GM23248 (cell line): ENCODE data around the gene TAC3. TPM values are rescaled to one million over a fixed set of nuclear protein-coding genes. Genes with fewer than 3 reads are reported as not detected.

Experiments used
- DNase-seq: peaks from one replicate; pipeline ENCODE4 v3.0.0-alpha.2; 2015
- H2AFZ ChIP-seq: fragments of 200-600 bp; sonication (generic); 2 replicates; pipeline ENCODE4 v1.6.1; 2016; ENCODE audit warnings: antibody characterized with exemption
- H3F3A ChIP-seq: fragments of 200-600 bp; sonication (generic); 2 replicates; pipeline ENCODE4 v1.6.1; 2016; ENCODE audit warnings: mild to moderate bottlenecking, antibody characterized with exemption, mixed run types; ENCODE audit not compliant: insufficient read depth
- H3K27ac ChIP-seq: fragments of 200-600 bp; sonication (generic); 2 replicates; pipeline ENCODE4 v1.5.1; 2016; ENCODE audit warnings: mild to moderate bottlenecking
- H3K27me3 ChIP-seq: fragments of 200-600 bp; sonication (generic); replicated peaks from 2 replicates; pipeline ENCODE4 v1.6.1; 2016; ENCODE audit warnings: mild to moderate bottlenecking; ENCODE audit not compliant: insufficient read depth
- H3K36me3 ChIP-seq: fragments of 200-600 bp; sonication (generic); 2 replicates; pipeline ENCODE4 v1.6.1; 2016; ENCODE audit warnings: low read depth, mild to moderate bottlenecking
- H3K4me1 ChIP-seq: fragments of 200-600 bp; sonication (generic); 2 replicates; pipeline ENCODE4 v1.6.1; 2016; ENCODE audit warnings: mild to moderate bottlenecking; ENCODE audit not compliant: insufficient read depth
- H3K4me2 ChIP-seq: fragments of 200-600 bp; sonication (generic); one replicate; pipeline ENCODE4 v1.6.1; 2016; ENCODE audit warnings: mild to moderate bottlenecking; ENCODE audit not compliant: unreplicated experiment
- H3K4me3 ChIP-seq: fragments of 200-600 bp; sonication (generic); 2 replicates; pipeline ENCODE4 v1.5.1; 2016; ENCODE audit warnings: mild to moderate bottlenecking
- H3K79me2 ChIP-seq: fragments of 200-600 bp; sonication (generic); 2 replicates; pipeline ENCODE4 v1.6.1; 2016; ENCODE audit warnings: mild to moderate bottlenecking; ENCODE audit not compliant: insufficient read depth
- H3K9ac ChIP-seq: fragments of 200-600 bp; sonication (generic); 2 replicates; pipeline ENCODE4 v1.6.1; 2016; ENCODE audit warnings: mild to moderate bottlenecking
- H3K9me2 ChIP-seq: fragments of 200-600 bp; sonication (generic); 2 replicates; pipeline ENCODE4 v1.6.1; 2016; ENCODE audit warnings: mixed run types, mild to moderate bottlenecking, moderate library complexity; ENCODE audit not compliant: insufficient read depth
- H3K9me3 ChIP-seq: fragments of 200-600 bp; sonication (generic); one replicate; pipeline ENCODE4 v1.6.1; 2017; ENCODE audit warnings: low read depth
- H4K20me1 ChIP-seq: fragments of 200-600 bp; sonication (generic); 2 replicates; pipeline ENCODE4 v1.6.0; 2016; ENCODE audit not compliant: insufficient read depth
- EZH2 ChIP-seq: fragments of 200-600 bp; sonication (generic); IDR thresholded peaks from 2 replicates; pipeline ENCODE4 v1.6.1; 2018; ENCODE audit warnings: antibody characterized with exemption, mild to moderate bottlenecking; ENCODE audit not compliant: insufficient read depth, poor library complexity, severe bottlenecking
- EZH2phosphoT487 ChIP-seq: fragments of 200-600 bp; sonication (generic); IDR thresholded peaks from 2 replicates; pipeline ENCODE4 v1.6.1; 2018; ENCODE audit warnings: antibody characterized with exemption, moderate library complexity, mild to moderate bottlenecking, low read depth; ENCODE audit not compliant: insufficient read depth
- WGBS, 2 experiments: methylation state at CpG; one replicate each; pipeline ENCODE4 v1.1.6; 2015 to 2017; ENCODE audit warnings: low lambda C conversion rate in 2 of 2, low coverage in 1 of 2; ENCODE audit errors: missing lambda C conversion rate in 2 of 2; 5-methylcytosine and 5-hydroxymethylcytosine counted together
- in situ Hi-C: fragments of 300-500 bp; cut with MboI; formaldehyde crosslinking; loops from 2 replicates; pipeline ENCODE4 v1.15.0; 2020
- polyA plus RNA-seq: library from polyadenylated mRNA; unstranded; fragments of >200 nt; fragmentation: Nextera tagmentation; extraction: Ambion mirVana; gene quantifications from 2 replicates; pipeline ENCODE4 v1.2.1, GENCODE V29; 2016
- total RNA-seq: library from RNA; depleted of rRNA; stranded (reverse); fragments of >200 nt; shearing (Covaris generic); gene quantifications from 2 replicates; pipeline ENCODE4 v1.2.3, GENCODE V29; 2014

TAC3 gene
- total and polyA plus RNA-seq, 2 experiments from 2014 or later: not detected

DNA sequence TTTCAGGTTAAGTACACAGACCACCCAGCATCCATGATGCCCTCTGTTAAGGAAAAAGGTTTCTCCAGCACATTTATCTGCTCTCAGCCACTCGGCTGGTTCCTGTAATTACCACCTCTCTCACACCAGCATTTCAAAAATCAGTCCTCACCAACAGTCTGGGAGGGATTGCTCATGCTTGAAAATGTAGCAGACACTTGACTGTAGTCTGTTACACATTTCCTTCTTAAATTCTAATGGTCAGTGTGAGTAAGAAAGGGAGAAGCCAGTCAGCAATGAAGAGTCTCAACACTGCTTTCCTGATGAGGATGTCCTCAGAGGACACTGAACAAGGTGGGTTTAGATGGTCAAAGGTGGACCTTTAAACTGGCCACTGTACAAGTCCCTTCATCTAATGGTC, 15.9 kb downstream of the TAC3 start:
- Histone ChIP-seq H3K9me2 (no peaks in the 10 kb centered on the region), H2AFZ (no peak overlapping the region), H3K27ac (no peak overlapping the region), H3F3A (peaks cover 22% of the 10 kb centered on the region; the same call in 1 of the 2 replicates), H3K4me3 (no peak overlapping the region), H3K27me3 (no peaks in the 10 kb centered on the region), H3K36me3 (peaks cover 8% of the 10 kb centered on the region; the same call in 1 of the 2 replicates), H3K9ac (no peak overlapping the region), H4K20me1 (no peaks in the 10 kb centered on the region; the same call in 1 of the 2 replicates), H3K9me3 (no peaks in the 10 kb centered on the region), H3K4me2 (no peak overlapping the region), H3K4me1 (peaks cover 17% of the 10 kb centered on the region), H3K79me2 (peaks cover 57% of the 10 kb centered on the region)
- peak; percentile 67 for DNase-seq
- in situ Hi-C loops: no loop called here
- WGBS, 2 experiments: 26 to 35% methylated on average over 1 of the region's 1 CpG
- no peak for TF ChIP-seq EZH2phosphoT487
- no peak for TF ChIP-seq EZH2

DNA sequence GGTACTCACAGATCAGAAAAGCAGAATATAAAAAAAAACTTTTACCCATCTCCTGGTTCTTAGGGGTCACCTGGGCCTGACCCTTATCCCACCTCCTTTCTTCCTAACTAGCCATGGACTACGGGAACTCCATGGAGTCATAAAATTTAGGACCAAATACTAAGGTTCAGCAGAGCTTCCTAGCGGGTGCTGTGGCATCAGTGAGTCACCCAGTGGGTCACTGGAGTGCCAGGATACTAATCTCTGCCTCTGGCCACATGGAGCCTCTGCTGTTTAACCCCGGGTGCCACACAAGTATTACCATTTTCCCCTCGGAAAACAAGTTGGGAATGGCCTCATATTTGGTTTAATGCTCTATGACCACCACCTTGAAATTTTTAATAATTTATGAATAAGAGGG, 16.9 kb downstream of the TAC3 start:
- Histone ChIP-seq H3F3A (peaks cover 22% of the 10 kb centered on the region; the same call in 1 of the 2 replicates), H3K36me3 (peaks cover 8% of the 10 kb centered on the region; the same call in 1 of the 2 replicates), H4K20me1 (no peaks in the 10 kb centered on the region; the same call in 1 of the 2 replicates), H3K4me3 (no peak overlapping the region), H3K9ac (no peak overlapping the region), H3K27me3 (no peaks in the 10 kb centered on the region), H3K27ac (no peak overlapping the region), H3K9me2 (no peaks in the 10 kb centered on the region), H3K4me2 (no peak overlapping the region), H3K9me3 (no peaks in the 10 kb centered on the region), H3K79me2 (peaks cover 48% of the 10 kb centered on the region), H2AFZ (no peak overlapping the region), H3K4me1 (peaks cover 11% of the 10 kb centered on the region)
- WGBS, 2 experiments: 81 to 85% methylated on average over 4 of the region's 4 CpGs
- in situ Hi-C loops: no loop called here
- TF ChIP-seq EZH2phosphoT487 (no peak), EZH2 (no peak)
- DNase-seq: peak; percentile 55

DNA sequence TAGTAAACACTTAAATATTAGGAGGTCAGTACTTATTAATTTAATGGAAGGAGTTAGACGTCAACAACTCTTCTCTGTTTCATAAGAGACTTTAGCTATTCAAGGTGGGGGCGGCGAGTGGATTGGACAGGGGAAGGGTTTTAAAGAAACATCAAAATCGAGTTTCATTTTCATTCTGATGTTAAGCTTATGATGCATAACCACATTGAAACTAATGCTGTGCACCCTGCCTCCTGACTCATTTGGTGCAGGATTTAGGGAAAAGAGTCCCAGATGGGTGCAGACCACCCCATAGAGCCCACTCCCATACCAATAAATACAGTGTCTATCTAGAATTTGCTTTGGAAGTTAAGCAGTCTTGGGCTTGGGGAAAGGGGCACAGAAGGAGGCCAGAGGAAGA, 17.3 kb downstream of the TAC3 start:
- Histone ChIP-seq H3K27me3 (no peaks in the 10 kb centered on the region), H3K4me1 (peaks cover 11% of the 10 kb centered on the region), H3K9me3 (no peaks in the 10 kb centered on the region), H3K4me3 (no peak overlapping the region), H3K79me2 (peaks cover 43% of the 10 kb centered on the region), H3K9me2 (no peaks in the 10 kb centered on the region), H3K27ac (no peak overlapping the region), H3F3A (peaks cover 22% of the 10 kb centered on the region; the same call in 1 of the 2 replicates), H3K4me2 (no peak overlapping the region), H3K9ac (no peak overlapping the region), H2AFZ (no peak overlapping the region), H3K36me3 (peaks cover 8% of the 10 kb centered on the region; the same call in 1 of the 2 replicates), H4K20me1 (no peaks in the 10 kb centered on the region; the same call in 1 of the 2 replicates)
- TF ChIP-seq EZH2 (no peak), EZH2phosphoT487 (no peak)
- WGBS, 2 experiments: 71 to 72% methylated on average over 4 of the region's 4 CpGs
- no peak for DNase-seq
- in situ Hi-C loops: no loop called here

DNA sequence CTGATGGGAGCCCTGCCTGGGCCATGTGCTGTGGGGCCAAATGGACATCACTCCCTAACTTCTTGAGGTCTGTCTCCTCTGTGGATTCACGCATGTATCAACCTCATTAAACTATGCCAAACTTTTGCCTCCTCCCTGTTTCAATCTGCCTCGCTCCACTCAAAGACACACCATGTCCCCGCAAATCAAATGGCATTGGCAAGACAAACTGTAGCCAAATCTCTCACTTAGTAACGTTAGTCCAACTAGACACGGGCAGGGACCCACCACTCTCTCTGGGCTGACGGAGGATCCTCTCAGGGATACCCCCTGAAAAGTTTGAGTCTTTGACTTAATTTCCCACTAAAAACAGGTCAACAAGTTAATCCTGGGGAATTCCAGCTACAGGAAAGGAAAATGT, 18.0 kb downstream of the TAC3 start:
- H3K36me3 ChIP-seq: peaks cover 8% of the 10 kb centered on the region; the same call in 1 of the 2 replicates
- peaks cover 36% of the 10 kb centered on the region for H3K79me2 ChIP-seq
- H2AFZ ChIP-seq: no peak overlapping the region
- H3K9me3 ChIP-seq: no peaks in the 10 kb centered on the region
- no peak overlapping the region for H3K27ac ChIP-seq
- H3K9ac ChIP-seq: no peak overlapping the region
- H4K20me1 ChIP-seq: no peaks in the 10 kb centered on the region; the same call in 1 of the 2 replicates
- in situ Hi-C loops: no loop called here
- TF ChIP-seq EZH2 (no peak), EZH2phosphoT487 (no peak)
- H3K9me2 ChIP-seq: no peaks in the 10 kb centered on the region
- no peak for DNase-seq
- H3K27me3 ChIP-seq: no peaks in the 10 kb centered on the region
- WGBS, 2 experiments: 86 to 89% methylated on average over 6 of the region's 6 CpGs
- H3K4me3 ChIP-seq: no peak overlapping the region
- peaks cover 22% of the 10 kb centered on the region; the same call in 1 of the 2 replicates for H3F3A ChIP-seq
- no peak overlapping the region for H3K4me2 ChIP-seq
- H3K4me1 ChIP-seq: peaks cover 11% of the 10 kb centered on the region
